Loucy (cell line): ENCODE data around the gene KLHL3.

Source experiments
- H2AFZ ChIP-seq: fragments of 200-600 bp; sonication (generic); 2 replicates; pipeline ENCODE4 v1.6.0; 2016; ENCODE audit warnings: antibody characterized with exemption, mild to moderate bottlenecking, low read length, moderate library complexity
- H3F3A ChIP-seq: fragments of 200-600 bp; 2 replicates; pipeline ENCODE4 v1.6.0; 2016; ENCODE audit warnings: antibody characterized with exemption, low read depth, mild to moderate bottlenecking
- H3K27me3 ChIP-seq: fragments of 200-600 bp; sonication (generic); 2 replicates; pipeline ENCODE4 v1.6.1; 2014; ENCODE audit warnings: low read length, mild to moderate bottlenecking; ENCODE audit not compliant: insufficient read depth, poor library complexity, severe bottlenecking
- H3K36me3 ChIP-seq: fragments of 200-600 bp; sonication (generic); 2 replicates; pipeline ENCODE4 v1.6.1; 2016; ENCODE audit warnings: low read length; ENCODE audit not compliant: insufficient read depth
- H3K4me1 ChIP-seq: fragments of 200-600 bp; sonication (generic); 2 replicates; pipeline ENCODE4 v1.5.1; 2014; ENCODE audit warnings: low read length, mild to moderate bottlenecking; ENCODE audit not compliant: insufficient read depth, poor library complexity, severe bottlenecking
- H3K4me2 ChIP-seq: fragments of 200-600 bp; sonication (generic); 2 replicates; pipeline ENCODE4 v1.6.0; 2014; ENCODE audit warnings: antibody characterized with exemption, low read length, low read depth, mild to moderate bottlenecking; ENCODE audit not compliant: poor library complexity, severe bottlenecking
- H3K4me3 ChIP-seq: fragments of 200-600 bp; sonication (generic); 2 replicates; pipeline ENCODE4 v1.5.1; 2014; ENCODE audit warnings: low read length, mild to moderate bottlenecking, mixed read lengths; ENCODE audit not compliant: poor library complexity, severe bottlenecking
- H3K79me2 ChIP-seq: fragments of 200-600 bp; sonication (generic); 2 replicates; pipeline ENCODE4 v1.6.1; 2014; ENCODE audit warnings: low read length; ENCODE audit not compliant: insufficient read depth
- H3K9ac ChIP-seq: fragments of 200-600 bp; sonication (generic); 2 replicates; pipeline ENCODE4 v1.6.0; 2014; ENCODE audit warnings: mild to moderate bottlenecking, low read depth, low read length, moderate library complexity; ENCODE audit not compliant: poor library complexity, severe bottlenecking
- H3K9me2 ChIP-seq: fragments of 200-600 bp; sonication (generic); replicated peaks from 2 replicates; pipeline ENCODE4 v1.6.1; 2016; ENCODE audit warnings: low read depth, low read length, mixed read lengths
- H3K9me3 ChIP-seq: fragments of 200-600 bp; sonication (generic); 2 replicates; pipeline ENCODE4 v1.6.1; 2014; ENCODE audit warnings: mild to moderate bottlenecking, antibody characterized with exemption, low read length, low read depth; ENCODE audit not compliant: insufficient read depth
- H4K20me1 ChIP-seq: fragments of 200-600 bp; sonication (generic); 2 replicates; pipeline ENCODE4 v1.6.0; 2014; ENCODE audit warnings: antibody characterized with exemption, low read length, mild to moderate bottlenecking; ENCODE audit not compliant: insufficient read depth, poor library complexity, severe bottlenecking
- EZH2phosphoT487 ChIP-seq: fragments of 200-600 bp; IDR thresholded peaks from 2 replicates; pipeline ENCODE4 v1.6.1; 2018; ENCODE audit warnings: antibody characterized with exemption, mild to moderate bottlenecking, moderate library complexity, borderline replicate concordance
- TF ChIP-seq, protein P1 (sequence below): fragments of 200-600 bp; sonication (generic); conservative IDR thresholded peaks from 2 replicates; pipeline ENCODE4 v1.5.1; 2014; ENCODE audit warnings: mild to moderate bottlenecking, antibody characterized with exemption, low read length

Gene KLHL3

DNA sequence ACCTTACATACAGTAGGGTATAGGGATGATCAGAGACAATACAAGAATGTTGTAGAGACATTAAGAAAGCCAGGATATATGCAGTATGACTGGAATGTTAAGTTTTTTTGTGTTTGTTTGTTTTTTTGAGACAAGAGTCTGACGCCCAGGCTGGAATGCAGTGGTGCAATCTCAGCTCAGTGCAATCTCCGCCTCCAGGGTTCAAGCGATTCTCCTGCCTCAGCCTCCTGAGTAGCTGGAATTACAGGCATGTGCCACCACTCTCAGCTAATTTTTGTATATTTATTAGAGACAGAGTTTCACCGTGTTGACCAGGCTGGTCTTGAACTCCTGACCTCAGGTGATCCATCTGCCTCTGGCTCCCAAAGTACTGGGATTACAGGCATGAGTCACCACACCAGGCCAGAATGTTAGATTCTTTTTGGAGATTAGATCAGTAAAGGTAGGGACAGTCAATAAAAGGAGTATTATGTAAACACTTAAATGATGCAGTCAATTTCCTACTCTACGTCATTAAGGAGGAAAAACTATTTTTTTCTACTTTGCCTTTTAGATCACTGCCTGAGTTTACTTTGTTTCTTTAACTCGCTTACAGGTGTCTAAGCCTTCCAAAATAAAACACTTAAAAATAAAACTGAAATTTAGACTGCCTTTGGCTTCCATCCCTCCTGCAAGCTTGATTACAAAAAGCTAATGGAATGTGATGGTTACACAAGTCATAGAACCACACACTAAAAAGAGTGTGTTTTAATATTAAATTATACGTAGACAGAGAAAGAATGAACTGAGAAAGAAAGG is 25.0 kb upstream of the KLHL3 start:
- Histone ChIP-seq H3K9me3 (no peaks in the 10 kb centered on the region), H3K36me3 (no peaks in the 10 kb centered on the region), H3K27me3 (no peaks in the 10 kb centered on the region), H3F3A (no peaks in the 10 kb centered on the region), H3K9ac (no peak overlapping the region), H4K20me1 (no peaks in the 10 kb centered on the region), H3K9me2 (no peaks in the 10 kb centered on the region), H2AFZ (no peak overlapping the region), H3K4me2 (no peak overlapping the region), H3K4me3 (no peak overlapping the region), H3K79me2 (no peaks in the 10 kb centered on the region), H3K4me1 (no peaks in the 10 kb centered on the region)
- TF ChIP-seq, protein P1, sequence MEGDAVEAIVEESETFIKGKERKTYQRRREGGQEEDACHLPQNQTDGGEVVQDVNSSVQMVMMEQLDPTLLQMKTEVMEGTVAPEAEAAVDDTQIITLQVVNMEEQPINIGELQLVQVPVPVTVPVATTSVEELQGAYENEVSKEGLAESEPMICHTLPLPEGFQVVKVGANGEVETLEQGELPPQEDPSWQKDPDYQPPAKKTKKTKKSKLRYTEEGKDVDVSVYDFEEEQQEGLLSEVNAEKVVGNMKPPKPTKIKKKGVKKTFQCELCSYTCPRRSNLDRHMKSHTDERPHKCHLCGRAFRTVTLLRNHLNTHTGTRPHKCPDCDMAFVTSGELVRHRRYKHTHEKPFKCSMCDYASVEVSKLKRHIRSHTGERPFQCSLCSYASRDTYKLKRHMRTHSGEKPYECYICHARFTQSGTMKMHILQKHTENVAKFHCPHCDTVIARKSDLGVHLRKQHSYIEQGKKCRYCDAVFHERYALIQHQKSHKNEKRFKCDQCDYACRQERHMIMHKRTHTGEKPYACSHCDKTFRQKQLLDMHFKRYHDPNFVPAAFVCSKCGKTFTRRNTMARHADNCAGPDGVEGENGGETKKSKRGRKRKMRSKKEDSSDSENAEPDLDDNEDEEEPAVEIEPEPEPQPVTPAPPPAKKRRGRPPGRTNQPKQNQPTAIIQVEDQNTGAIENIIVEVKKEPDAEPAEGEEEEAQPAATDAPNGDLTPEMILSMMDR = no peak
- no peak for TF ChIP-seq EZH2phosphoT487

DNA sequence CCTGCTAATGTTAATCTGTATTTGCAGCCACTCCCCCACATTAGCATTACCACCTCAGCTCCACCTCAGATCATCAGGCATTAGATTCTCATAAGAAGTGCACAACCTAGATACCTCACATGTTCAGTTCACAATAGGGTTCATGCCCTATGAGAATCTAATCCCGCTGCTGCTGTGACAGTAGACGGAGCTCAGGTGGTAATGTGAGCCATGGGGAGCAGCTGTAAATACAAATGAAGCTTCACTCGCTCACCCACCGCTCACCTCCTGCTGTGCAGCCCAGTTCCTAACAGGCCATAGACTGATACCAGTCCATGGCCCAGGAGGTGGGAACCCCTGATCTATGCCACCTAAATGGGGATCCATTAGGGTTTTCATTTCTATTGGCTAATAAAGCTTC is 24.4 kb upstream of the KLHL3 start:
- TF ChIP-seq EZH2phosphoT487 = no peak
- TF ChIP-seq, protein P1 = no peak
- H3K4me1 ChIP-seq = peaks cover under 1% of the 10 kb centered on the region
- H3K36me3 ChIP-seq = no peaks in the 10 kb centered on the region
- H3K9me3 ChIP-seq = no peaks in the 10 kb centered on the region
- no peaks in the 10 kb centered on the region for H3K79me2 ChIP-seq
- no peak overlapping the region for H3K4me2 ChIP-seq
- no peaks in the 10 kb centered on the region for H4K20me1 ChIP-seq
- H2AFZ ChIP-seq = no peak overlapping the region
- no peak overlapping the region for H3K9ac ChIP-seq
- H3K27me3 ChIP-seq = no peaks in the 10 kb centered on the region
- no peak overlapping the region for H3K4me3 ChIP-seq
- no peaks in the 10 kb centered on the region for H3K9me2 ChIP-seq
- no peaks in the 10 kb centered on the region for H3F3A ChIP-seq

DNA sequence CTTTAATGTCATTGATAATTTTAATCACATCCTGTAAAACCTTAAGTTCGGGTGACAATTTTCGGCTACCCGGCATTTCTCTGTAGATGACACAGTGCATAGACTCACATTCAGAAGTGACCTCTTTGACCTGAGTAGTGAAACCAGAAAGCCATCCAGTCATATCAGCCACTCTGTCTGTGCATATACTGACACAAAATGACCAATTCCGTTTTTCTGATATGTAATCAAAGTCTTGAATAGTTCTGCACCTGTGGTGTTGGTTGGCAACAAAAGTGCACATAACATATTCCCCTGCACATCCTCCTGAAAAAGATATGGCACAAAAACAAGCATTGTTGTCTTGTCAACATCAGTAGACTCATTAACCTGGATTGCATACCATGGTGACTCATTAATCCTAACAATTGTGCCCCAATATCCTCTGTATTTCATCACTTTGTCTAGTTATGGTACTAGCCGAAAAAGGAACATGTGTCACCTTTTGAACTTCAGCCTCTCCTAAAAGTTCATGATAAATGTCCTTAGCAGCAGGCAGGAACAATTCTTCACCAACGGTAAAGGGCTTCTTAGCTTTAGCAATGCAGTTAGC is 22.9 kb upstream of the KLHL3 start:
- Histone ChIP-seq H3K36me3 (no peaks in the 10 kb centered on the region), H3K9me3 (no peaks in the 10 kb centered on the region), H4K20me1 (peaks cover 2% of the 10 kb centered on the region), H3K27me3 (peaks cover 2% of the 10 kb centered on the region), H3K9ac (no peak overlapping the region), H3K4me2 (no peak overlapping the region), H3K79me2 (peaks cover 4% of the 10 kb centered on the region), H3K4me1 (peaks cover 7% of the 10 kb centered on the region), H3K9me2 (no peaks in the 10 kb centered on the region), H3F3A (no peaks in the 10 kb centered on the region), H2AFZ (no peak overlapping the region), H3K4me3 (no peak overlapping the region)
- TF ChIP-seq, protein P1 = no peak
- TF ChIP-seq EZH2phosphoT487 = no peak
